ENCODE results near the gene ABHD12.

ABHD12 gene

GRCh38 chr20:25368526-25368925 lies 22.1 kb downstream of the ABHD12 start:
- DNase-seq (ENCODE audit: low read depth), result no peak
- H3K4me3 ChIP-seq (ENCODE audit: control insufficient read depth, low read depth, low read length), result no peak overlapping the region
- no peak for TF ChIP-seq CTCF (conservative IDR thresholded peaks at IDR 0.05; ENCODE audit: control insufficient read depth, insufficient read depth, low read depth, low read length)

- no peak for TF ChIP-seq CTCF (conservative IDR thresholded peaks at IDR 0.05; ENCODE audit: control insufficient read depth, insufficient read depth, low read depth, low read length)
Measured at GRCh38 chr20:25364879-25365699, 25.5 kb downstream of the ABHD12 start.

GRCh38 chr20:25364180-25364788 lies 26.4 kb downstream of the ABHD12 start:
- no peak for TF ChIP-seq CTCF (conservative IDR thresholded peaks at IDR 0.05; ENCODE audit: control insufficient read depth, insufficient read depth, low read depth, low read length)
- no peak overlapping the region for H3K4me3 ChIP-seq (ENCODE audit: control insufficient read depth, low read depth, low read length)
- peak; percentile 63 for DNase-seq (ENCODE audit: low read depth)

More at GRCh38 chr20:25364879-25365699, 25.5 kb downstream of the ABHD12 start:
- no peak overlapping the region for H3K4me3 ChIP-seq (ENCODE audit: control insufficient read depth, low read depth, low read length)
- no peak for DNase-seq (ENCODE audit: low read depth)

- no peak for TF ChIP-seq CTCF (conservative IDR thresholded peaks at IDR 0.05; ENCODE audit: control insufficient read depth, insufficient read depth, low read depth, low read length)
- no peak for DNase-seq (ENCODE audit: low read depth)
- H3K4me3 ChIP-seq (ENCODE audit: control insufficient read depth, low read depth, low read length), result no peak overlapping the region
Measured at GRCh38 chr20:25361287-25361683, 29.4 kb downstream of the ABHD12 start.

- DNase-seq (ENCODE audit: low read depth), result peak; percentile 49
- no peak overlapping the region for H3K4me3 ChIP-seq (ENCODE audit: control insufficient read depth, low read depth, low read length)
- no peak for TF ChIP-seq CTCF (conservative IDR thresholded peaks at IDR 0.05; ENCODE audit: control insufficient read depth, insufficient read depth, low read depth, low read length)
Measured at GRCh38 chr20:25360631-25361286, 29.9 kb downstream of the ABHD12 start.

GRCh38 chr20:25356271-25356933 lies 34.2 kb downstream of the ABHD12 start:
- no peak for DNase-seq (ENCODE audit: low read depth)
- H3K4me3 ChIP-seq (ENCODE audit: control insufficient read depth, low read depth, low read length), result no peak overlapping the region
- TF ChIP-seq CTCF (conservative IDR thresholded peaks at IDR 0.05; ENCODE audit: control insufficient read depth, insufficient read depth, low read depth, low read length), result no peak

Measured in fibroblast of mammary gland (primary cell).